Medulla oblongata (tissue), 1 donor: ENCODE data around the gene ERGIC1.
"Not testable (repeated sequence)": the region's sequence is repeated elsewhere in the genome, so short reads cannot be mapped to it uniquely, and the experiment has no call there.

Experiments used
- DNase-seq: peaks from one replicate; pipeline ENCODE4 v3.0.0-alpha.2; 2015; ENCODE audit errors: extremely low spot score

Gene ERGIC1

GRCh38 chr5:172864171-172864570 is 30.1 kb downstream of the ERGIC1 start:
- DNase-seq: not testable (repeated sequence)

DNA sequence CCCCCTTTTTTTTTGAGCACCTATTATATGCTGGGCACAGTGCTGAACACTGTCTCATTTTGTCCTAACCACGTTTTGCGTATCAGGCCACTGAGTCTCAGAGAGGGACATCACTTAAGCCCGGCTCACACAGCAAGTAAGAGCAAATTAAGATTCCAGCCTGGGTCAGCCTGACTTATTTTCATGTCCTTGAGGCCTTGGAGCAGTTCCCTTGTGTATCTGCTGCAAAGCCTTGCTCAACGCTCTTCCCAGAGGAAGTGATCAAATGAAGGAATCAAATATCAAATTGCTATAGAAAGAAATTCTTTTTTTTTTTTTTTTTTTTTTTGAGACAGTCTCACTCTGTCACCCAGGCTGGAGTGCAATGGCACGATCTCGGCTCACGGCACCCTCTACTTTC is 30.7 kb downstream of the ERGIC1 start:
- no peak for DNase-seq

GRCh38 chr5:172866378-172866777 is 32.3 kb downstream of the ERGIC1 start:
- no peak for DNase-seq

DNA sequence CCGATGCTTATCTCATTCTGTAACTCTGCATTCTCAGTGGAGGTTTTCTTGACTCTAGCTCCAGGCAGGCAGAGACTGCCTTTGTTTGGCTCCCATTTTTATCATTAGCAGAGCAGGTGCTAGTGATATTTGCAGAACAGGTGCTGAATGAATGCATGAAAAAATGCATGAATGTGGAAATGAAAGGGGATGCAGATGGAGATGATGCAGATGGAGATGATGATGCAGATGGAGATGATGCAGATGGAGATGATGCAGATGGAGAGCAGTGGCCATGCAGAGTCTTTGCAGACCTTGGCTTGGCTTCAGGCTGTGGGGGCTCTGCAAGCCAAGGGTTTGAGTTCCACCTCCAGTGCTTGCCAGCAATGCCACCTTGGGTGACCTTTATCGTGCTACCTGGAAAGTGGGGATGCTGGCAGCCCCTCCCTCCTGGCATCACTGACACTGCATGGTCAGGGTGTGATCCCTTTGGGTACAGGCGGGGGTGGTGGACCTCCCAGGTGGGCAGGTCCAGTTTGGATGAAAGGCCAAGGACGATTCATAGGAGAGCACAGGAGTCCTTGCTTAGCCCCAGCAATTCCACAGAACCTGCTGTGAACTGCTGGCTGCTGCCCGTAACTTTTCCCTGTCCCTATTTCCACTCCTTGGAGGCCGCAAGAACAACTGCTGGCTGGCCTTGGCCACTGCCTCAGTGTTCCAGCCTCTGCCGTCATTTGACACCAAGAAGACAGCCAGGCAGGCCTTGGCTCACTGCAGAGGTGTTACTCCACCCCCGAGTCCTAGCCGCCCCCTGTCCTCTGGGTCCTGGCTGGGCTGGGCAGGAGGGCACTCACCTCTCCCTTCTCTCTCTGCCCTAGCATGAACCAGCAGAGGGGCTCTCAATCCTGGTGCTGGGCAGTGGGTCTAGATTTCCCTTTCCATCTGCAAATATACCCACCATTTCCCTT is 33.0 kb downstream of the ERGIC1 start:
- DNase-seq: peak; percentile 67

- no peak for DNase-seq
Observed at GRCh38 chr5:172867761-172868435, 33.8 kb downstream of the ERGIC1 start.

GRCh38 chr5:172868436-172868923 is 34.4 kb downstream of the ERGIC1 start:
- DNase-seq: no peak

DNA sequence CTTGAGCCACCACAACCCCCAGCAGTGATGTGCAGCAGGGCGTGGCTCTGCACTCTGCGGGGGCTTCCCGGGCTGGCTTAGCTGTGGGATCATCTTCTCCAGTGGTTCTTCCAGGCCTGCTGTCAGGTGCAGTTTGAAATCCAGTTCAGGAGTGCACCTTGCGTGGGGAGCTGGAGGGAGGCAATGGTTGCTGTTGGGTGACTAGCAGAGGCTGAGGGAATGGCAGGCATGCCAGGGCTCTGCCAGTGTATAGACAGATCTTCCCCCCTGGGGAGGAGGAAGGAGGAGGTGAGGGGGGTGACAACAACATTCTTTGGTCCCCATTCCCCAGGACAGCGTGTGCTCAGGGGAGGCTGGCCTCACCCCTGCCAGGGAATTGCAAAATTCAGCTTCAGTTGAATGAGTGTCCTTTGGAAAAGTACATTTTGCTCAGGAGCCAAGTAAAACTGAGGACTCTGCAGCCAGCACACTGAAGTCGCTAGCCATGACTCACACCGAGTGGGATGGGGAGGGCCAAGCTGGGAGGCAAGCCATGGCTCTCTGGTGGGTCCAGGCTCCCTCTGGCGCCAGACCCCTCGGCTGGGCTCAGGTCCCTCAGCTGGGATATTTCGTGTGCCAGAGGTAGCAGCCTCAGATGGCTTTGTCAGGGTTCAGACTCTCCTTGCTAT is 35.0 kb downstream of the ERGIC1 start:
- peak; percentile 87 for DNase-seq

GRCh38 chr5:172869691-172870090 is 35.6 kb downstream of the ERGIC1 start:
- DNase-seq: no peak

DNA sequence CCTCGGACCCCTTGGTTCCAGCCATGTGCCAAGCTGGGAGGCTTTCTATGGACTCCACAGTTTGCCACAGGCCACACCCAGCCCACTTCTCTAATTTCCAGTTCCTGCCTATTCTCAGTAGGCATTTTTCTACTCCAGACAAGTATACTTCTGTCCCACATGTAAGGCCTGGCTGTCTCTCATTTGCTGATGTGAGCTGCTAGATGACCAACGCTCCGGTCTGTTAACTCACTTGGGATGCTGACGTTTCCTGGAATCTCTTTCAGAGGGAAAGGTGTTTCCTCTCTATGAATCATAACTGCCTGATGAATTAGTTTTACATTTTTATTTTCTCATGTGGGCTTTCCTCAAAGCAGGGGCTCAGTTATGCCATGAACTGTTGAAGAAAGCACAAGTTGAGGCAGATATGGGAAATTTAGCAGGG is 36.3 kb downstream of the ERGIC1 start:
- no peak for DNase-seq

DNA sequence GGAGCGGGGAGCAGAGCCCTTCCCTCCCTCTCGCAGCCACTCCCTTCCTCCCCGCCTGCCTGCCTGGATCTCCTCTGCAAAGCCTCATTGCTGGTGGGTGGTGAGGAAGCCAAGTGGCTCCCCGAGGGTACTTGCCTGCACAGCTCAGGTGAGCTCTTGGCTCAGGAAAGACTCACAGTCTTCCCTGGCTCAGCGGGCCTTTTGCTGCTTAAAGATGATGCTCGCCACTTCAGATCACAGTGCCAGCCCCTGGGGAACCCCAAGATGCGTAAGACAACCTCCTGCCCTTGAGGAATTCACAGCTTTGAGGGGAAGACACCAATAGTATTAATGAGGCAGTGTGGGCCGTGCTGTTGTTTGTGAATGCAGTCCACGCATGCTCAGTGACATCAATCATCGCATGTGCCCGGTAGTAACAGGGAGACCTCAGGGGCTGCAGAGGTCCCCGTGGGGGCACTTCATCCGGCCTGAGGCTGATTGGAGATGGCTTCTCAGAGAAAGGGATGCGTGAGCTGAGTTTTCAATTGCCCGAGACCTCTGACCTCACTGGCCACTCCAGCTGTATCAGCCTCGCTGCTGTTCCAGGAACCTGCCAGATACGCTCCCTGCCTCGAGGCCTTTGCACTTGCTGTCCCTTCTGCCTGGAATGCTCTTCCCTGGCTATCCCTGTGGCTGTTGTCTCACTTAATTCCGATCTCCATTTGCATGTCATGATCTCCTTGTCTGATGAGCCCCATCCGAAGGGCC is 36.8 kb downstream of the ERGIC1 start:
- DNase-seq: peak; percentile 41

- DNase-seq: no peak
Observed at GRCh38 chr5:172871536-172871935, 37.5 kb downstream of the ERGIC1 start.

DNA sequence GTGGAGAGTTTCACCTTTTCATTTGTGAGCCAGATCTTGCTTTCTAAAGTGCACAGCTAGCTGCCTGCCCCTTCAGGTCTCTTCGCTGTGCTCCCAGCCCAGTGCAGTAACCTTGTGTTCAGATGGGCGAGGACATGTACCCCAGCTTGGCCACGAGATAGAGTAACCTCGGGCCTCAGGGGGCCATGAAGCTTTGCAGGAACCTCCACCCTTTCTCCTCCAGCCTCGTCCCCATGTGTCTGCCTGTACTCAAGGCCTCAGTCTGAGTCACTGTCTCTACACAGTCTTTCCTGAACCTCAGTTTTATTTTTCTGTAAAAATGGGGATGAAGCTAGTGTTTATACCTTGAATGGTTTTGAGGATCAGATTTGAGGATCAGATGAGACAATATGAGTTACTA is 37.9 kb downstream of the ERGIC1 start:
- DNase-seq: no peak

DNA sequence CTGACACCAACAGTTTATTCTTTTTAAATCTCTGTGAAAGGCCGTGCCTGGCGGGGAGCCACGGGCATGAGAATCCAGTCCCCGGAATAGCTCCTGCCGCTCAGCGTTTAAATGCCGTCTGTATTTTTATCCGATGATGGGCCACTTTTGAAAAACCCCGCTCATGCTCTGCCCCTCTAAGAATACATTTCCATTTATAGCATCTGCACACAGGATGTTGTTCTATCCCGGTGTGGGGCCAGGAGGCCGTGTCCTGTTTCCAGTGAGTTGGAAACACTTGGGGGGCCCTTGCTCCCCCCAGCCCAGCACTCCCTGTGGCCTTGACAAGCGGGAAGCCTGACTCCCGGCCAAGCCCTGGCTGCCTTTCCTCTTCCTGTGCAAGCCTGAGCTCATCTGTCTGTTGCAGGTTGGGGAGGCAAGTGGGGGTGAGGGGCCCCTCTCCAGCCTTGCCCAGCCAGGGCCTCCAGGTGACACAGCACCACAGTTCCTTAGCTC is 39.0 kb downstream of the ERGIC1 start:
- DNase-seq: peak; percentile 77

- DNase-seq: no peak
Observed at GRCh38 chr5:172873513-172873912, 39.5 kb downstream of the ERGIC1 start.

GRCh38 chr5:172874647-172875504 is 40.8 kb downstream of the ERGIC1 start:
- no peak for DNase-seq

DNA sequence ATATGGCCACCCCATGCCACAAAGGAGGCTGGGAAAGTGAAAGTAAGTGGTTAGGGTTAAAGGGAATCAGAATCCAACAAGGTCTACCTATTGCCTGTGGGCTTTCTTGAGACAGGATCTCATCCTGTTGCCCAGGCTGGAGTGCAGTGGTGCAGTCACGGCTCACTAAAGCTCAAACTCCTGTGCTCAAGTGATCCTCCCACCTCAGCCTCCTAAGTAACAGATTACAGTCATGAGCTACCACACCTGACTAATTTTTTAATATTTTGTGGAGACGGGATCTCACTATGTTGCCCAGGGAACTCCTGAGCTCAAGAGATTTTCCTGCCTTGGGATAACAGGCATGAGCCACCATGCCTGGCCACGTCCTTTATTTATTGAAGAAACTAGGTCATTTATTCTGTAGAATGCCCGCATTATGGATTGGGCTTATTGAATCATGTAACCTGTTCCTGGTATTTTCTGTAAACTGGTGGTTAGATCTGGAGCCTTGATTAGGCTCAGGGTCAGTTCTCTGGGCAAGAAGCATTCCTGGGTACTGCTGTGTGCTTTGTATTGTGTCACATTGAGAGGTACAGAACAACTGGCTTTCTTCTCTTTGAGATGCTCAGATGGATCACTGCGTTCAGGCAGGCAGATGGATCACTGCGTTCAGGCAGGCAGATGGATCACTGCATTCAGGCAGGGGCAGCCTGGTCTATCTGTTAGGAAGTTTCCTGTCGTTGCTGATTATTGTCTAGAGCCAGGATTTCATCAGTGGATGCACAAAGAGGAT is 41.6 kb downstream of the ERGIC1 start:
- DNase-seq: no peak

GRCh38 chr5:172876578-172876977 is 42.5 kb downstream of the ERGIC1 start:
- DNase-seq: no peak

GRCh38 chr5:172877466-172878260 is 43.6 kb downstream of the ERGIC1 start:
- DNase-seq: peak; percentile 69

DNA sequence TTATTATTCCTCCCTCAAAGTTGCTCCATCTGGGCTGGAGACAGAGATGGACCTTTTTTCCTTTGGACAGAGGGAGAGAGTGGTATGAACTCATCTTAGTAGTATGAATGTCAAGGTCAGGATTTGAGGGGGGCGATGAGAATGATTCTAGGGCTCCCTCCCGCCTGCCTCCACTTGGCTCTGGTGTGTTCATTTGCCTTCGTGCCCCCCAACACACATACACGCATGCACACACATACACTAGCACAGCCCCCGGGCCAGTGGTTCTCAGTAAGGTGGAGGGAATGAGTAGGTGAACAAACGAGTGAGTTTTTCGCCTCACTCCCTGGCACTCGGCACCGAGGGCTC is 44.5 kb downstream of the ERGIC1 start:
- DNase-seq: no peak
